ENCODE data around the gene SLC25A21.
"Not testable (repeated sequence)": the region's sequence is repeated elsewhere in the genome, so short reads cannot be mapped to it uniquely, and the experiment has no call there.

SLC25A21 gene

DNA sequence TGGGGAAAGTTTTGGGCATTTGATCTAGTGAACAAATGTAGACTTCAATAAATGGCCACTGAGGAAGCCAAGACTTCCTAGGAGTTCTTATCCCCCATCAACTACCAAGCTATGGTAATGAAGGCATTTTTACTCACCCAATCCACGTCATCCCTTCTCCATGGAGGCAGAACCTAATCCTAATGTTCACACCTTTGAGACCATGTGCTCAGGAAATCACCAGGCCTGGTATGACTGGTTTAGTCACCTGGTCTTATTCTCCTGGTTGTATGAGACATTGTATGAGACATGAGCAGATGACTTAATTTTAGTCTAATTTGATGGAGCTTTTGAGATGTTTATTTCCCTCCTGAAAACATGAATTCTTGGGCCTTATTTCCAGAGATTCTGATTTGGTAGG, 422.2 kb downstream of the SLC25A21 start:
- DNase-seq, result no peak

DNA sequence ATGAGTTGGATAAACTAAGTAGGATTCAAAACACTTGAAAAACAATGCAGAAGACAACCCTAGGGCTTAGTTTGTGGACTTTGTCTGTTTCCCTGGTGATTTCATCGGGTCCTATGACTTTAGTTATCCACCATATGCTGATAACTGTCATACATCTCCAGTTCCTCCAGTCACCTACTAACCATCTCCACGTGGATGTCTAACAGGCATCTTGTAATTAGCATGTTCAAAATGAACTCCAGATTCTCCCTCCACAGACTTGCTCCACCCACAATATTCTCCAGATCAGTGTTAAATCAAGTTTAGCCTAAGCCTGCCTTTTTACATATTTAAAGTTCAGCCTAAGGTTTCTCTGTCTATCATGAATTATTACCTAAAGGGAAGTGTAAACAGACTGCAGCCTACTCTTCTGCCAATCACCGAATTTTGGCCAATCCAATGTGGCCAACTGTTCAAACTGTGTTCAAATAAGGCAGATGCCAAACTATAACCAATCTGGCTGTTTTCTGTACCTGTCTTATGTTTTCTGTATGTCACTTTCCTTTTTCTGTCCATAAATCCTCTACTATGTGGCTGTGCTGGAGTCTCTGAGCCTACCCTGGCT, 423.7 kb downstream of the SLC25A21 start:
- DNase-seq, result no peak

DNA sequence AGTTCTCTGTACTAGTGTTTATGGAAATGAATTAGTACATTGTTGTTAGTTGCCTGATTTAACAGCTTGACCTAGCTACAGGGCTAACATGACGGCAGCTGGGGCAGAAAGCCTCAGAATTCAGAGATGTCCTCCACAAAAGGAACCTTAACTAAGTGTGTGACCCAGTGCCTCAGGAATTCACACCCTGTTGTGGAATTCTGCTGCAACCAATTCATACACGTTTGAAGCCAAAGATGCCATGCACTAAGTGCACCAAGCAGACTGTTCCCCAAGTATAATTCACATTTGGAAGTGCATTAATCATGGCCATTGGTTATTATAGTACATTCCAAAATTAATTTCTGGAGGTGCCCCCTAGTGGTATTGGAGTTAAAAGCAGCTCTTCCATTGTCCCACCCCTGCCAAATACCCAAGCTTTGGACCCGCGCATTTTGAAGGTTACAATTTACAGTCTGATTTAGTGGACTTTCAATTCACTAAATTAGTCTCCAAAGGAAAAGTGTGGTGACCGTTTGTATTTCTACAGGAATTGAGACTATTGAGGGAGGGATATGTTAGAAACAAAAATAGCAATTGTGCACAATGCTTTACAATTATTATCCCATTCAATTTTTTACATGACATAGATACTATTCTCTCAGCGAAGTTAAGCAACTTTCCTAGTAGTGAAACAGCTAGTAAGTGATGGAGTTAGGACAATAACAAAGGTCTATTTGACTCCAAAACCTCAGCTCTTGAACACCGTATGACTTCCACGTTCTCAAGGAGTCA, 424.8 kb downstream of the SLC25A21 start:
- no peak for DNase-seq

DNA sequence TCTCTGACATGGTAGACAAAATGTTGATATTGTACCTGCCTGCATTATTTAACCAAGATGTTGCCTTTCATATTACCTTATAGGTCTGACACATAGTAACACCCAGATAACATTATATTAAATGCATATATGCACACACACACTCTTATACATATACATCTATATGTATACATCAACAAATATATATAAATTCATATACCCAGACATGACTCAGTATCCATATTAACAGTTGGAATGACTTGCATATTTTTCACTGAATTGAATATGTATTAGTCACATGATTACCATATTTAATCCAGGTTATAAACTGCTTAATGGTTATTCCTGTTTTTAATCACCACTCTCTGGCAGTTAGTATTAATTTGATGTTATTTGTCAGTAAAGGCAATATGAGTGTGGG, 425.5 kb downstream of the SLC25A21 start:
- no peak for DNase-seq

DNA sequence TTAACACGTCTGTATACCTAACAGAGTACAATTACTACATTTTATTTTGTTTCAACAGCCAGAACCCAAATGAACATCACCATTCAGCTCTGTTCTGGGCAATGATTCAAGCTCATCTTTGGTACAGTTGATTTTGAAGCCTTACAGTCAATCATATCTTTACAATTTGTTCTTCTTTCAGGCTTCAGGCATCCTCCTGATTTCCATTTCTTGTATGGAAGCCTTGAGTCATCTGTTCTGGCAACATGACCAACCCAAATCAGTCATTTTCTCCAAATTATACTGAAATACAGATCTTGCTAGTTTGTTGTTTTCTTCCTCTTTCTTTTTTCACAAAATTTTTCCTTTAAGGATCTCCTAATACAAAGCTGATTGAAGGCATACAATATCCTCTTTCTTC, 430.5 kb downstream of the SLC25A21 start:
- no peak for DNase-seq

DNA sequence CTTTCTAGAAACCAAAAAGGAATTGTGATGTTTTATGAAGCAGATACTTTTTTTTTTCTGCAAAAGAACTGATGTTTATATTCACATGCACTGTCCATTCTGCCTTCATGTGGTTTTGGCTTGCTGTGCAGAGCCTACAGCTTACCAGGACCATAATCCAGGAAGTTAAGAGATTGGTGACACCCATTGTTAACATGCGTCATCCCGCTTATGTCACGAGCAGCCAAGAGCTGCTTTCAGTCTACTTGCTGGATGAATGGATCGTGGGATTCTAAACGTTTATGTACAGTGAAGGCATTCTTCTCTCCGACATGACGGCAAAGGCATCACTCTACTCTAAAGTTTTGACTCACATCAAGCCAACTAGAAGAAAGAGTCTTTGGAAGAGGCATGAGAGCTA, 434.1 kb downstream of the SLC25A21 start:
- no peak for DNase-seq

DNA sequence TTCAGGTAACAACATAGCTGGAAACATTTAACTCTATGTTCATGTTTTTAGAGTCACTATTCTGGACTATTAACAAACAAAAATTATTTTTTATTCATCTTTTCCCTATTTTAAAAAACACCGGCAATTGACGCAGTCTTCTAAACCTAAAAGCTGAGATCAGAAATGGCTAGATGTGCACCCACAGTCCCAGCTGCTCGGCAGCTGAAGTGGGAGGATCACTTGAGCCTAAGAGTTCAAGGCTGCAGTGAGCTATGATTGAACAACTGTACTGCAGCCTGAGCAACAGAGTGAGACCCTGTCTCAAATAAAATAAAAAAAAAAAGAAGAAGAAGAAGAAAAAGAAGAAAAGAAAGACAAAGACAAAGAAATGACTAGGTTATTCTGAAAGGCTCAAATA, 446.3 kb downstream of the SLC25A21 start:
- DNase-seq, result no peak

DNA sequence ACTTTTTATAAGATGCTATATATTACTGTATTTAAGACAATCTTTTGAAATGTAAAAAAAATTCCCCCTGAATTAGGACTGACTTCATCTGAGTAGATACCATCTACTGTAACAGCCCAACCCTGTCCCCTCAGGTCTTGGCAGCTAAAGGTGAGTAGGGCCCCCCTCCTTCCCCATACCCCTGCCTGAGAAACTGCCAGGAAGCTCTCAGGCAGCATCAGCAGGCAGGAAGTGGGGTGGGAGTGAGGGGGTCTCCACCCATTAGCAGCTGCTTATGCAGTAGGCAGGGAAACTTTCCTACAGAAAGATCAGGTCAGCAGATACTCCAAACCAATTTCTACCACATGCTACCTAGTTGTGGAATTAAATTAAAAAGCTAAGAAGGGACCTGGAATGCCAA, 448.2 kb downstream of the SLC25A21 start:
- DNase-seq, result no peak

DNA sequence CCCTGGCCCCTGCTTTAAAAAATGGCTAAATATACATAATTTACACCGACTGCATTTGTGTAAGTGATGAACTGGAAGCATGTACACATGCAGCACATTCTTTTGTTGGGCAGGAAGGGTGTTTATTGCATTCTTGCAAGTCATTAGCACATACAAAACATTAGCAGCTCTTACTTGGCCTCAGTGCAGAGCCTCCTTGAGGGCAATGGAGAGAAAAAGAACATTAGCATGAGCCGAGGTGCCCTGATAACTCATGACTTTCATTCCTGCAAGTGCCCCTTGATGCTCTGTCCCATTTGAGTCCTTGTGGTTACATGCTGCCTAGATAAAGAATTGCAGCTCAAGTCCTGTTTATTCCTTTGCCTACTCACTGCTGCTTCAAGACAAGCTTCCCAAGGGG, 448.9 kb downstream of the SLC25A21 start:
- no peak for DNase-seq

DNA sequence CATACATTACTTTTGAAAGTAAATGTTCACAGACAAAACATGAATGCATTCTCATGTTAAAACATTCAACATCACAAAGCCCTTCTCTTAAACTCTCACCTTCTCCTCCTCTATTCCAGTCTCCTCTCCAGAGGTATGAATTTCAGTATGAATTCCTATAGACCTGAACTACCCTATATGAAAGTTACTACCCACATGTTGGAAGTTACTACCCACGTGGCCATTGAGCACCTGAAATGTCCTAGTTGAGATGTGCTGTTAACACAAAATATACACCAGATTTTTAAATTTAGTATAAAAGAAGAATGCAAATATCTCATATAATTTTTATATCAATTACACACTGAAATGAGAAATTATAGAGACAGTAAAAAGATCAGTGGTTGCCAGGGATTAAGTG, 450.5 kb downstream of the SLC25A21 start:
- DNase-seq, result no peak

DNA sequence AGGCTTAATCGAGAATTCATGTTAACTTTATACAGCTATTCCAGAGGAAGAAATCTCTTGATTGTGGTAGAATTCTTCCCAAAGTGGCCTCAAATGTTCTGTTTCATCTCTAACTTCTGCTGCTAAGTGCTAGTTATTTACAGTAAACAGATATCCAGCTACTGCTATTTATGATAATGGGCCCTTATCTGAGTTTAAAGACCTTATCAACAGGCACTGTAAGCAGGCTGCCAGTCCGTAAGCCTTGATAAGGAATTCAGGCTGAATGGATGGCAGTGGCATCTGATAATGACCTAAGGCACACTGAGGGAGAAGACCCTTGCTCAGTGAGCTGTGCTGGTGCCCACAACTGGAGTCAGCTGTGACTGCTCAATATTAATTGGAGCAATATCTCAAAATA, 451.7 kb downstream of the SLC25A21 start:
- DNase-seq, result no peak

DNA sequence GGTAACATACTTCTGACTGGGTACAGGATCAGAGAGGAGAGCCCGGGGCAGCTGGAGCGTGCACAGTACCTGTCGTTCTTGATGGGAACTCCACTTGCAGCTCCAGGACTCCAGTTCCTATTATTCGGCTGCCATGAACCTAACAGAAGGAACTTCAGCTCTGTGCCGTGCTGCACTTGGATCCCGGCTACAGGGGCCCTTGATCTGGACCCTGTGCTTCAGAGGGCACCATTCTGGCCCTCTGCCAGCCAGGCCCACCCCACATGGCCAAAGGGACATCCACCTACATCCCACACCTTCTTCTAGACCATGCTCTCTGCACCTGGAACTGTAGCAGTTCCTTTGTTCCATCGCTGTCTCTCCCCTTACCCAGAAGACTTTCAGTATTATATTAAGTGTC, 452.6 kb downstream of the SLC25A21 start:
- no peak for DNase-seq

DNA sequence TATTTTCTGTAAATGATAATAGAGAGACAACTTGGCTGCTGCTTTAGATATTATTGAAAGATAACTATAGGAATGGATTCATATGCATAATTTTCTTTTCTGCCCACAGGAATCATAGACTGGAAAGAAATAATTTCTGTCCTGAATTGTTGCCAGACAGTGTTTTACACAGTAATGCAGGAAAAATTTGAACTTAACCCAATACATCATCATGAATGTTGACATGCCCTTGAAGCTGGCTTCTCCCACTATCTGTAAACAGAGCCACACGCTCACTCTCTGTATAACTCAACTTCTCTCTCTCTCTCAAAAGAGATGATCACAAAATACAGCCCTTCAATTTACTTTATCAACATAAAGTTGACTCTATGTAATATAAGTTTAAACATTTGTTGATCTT, 454.2 kb downstream of the SLC25A21 start:
- DNase-seq, result no peak

DNA sequence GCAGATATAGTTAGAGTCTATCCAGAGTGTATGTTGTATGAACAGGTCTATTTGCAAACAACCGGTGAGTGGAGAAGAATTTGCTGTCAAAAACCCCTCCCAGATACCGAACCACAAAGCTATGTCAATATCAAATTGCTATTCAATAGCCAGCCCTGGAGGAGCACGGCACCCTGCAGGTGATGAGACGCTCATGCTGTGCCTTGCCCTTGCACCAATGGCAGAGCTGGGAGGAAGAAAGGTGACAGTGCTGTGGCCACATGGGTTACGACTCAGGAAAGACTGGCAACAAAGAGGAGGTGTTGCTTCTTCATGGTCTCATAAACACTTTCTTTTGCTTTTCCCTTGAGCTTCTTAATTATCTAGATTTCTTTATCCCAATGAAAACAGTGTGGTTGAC, 455.0 kb downstream of the SLC25A21 start:
- no peak for DNase-seq

DNA sequence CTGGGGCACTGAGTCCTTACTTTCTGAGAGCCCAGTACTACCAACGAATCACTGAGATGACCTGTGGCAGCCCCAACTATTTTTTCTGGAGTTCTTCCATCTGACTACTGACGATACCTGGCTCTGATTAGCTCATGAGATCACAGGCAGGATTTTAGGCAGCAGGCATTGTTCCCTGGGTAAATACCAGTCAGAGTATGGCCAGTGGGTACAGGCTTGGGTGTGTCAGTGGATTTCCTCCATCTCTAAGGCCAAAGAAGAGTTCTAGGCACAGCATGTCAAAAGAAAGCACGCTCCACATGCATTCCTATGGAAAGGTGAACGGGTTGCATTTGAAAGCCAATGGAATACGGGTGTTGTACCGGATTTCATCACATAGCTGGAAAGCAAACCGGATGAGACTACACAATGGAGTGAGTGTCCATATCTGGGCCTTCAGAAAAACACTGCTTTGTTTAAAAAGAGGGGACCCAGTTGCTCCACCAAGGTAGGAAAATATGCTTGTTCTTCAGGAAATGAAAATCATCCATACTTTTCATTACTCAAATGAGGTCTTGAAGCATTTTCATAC, 455.7 kb downstream of the SLC25A21 start:
- DNase-seq, result no peak

DNA sequence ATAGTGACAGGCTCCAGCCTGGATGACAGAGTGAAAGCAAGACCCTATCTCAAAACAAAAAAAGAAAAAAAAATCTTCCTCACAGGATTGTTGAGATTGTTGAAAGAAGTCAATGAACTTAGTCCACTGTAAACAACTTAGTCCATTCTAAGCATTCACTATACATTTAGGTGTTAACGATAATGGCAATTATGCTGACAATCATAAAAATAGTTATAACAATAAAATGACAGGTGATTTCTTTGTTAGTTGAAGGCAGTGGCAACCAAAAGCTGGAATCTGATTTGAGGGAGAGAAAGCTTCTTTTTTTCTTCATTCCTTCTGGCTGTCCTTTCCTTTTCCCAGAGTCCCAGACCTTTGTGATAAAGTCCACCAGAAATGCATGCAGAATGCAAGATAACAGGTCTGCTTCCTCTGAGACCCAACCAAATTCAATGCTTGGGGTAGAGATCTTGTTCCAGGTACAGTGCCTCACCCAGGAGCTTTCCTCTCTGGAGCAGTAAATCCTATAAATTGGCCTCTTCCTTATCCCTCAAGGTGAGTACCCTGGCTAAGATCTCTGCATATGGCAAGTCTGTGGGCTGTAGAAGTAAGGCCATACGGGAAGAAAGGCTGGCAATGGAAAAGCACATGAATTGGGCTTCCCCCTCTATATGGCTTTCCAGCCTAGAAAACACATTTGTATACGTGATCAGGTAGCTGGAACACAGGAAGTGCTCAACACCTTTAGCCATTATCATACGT, 458.3 kb downstream of the SLC25A21 start:
- no peak for DNase-seq

DNA sequence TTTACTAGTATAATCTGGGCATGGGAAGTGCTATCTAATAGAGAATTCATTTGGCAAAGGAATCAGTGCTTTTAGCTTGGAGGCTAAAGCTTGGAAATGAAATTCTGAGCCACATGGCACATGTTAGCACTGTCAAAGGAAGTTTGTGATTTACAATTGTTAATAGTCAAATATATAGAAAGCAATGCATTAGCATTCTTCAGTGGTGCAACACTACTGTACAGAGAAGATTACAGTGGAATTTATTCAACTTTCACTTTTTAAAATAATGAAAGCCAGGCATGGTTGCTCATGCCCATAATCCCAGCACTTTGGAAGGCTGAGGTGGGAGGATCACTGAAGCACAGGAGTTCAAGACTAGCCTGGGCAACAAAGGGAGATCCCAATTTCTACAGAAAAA, 464.8 kb downstream of the SLC25A21 start:
- DNase-seq, result no peak

DNA sequence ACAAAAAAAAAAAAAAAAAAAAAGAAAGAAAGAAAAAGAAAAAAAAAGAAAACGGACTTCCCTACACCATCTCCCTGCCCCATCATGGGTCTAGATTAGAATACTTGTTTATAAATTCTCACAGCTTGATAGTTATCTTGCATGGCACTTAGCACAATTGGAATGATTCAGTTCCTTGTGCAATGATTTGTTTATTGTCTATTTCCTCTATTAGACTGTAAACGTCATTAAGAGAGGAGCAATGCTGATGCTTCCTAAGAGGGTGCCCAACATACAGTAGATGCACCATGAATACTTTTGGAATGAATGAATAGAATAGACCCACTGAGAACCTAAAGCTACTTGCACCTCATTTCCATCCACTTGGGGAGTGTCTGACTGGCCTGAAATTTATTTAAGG, 469.9 kb downstream of the SLC25A21 start:
- no peak for DNase-seq

DNA sequence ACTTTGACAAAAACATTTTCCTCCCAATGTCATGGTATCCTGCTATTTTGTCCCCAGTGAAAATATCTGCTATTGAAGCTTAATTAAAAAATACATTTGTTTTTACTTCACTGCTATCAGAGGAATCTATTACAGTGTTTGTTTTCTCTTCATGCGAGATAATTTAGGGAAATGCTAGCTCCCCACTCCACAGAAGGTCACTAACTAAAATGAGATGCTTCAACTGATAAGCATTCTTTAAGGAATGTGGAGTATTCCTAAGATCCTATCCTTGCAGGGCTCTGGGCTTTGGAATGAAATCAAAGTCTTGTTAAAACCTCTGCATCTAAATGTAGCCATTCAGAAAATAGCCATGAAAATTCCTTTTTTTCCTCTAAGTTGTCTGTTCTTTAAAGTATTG, 471.3 kb downstream of the SLC25A21 start:
- no peak for DNase-seq

DNA sequence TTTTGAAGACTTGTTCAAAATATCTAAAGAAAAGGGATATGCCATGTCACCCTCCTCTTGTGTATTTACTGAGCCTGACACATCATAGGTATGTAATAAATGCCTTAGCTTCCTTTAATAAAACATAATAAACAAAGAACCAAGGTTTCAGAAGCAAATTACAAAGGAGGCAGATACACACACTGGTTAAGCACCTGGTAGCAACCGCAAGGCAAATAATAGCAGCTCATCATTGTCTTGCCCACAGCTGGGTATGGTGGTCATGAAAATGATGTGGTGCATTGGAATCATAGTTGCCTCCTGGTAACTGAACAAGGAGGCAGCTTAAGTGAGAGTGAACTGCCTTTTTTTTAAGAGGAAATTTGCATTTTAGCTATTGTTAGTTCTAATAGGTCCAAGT, 471.8 kb downstream of the SLC25A21 start:
- DNase-seq, result no peak

DNA sequence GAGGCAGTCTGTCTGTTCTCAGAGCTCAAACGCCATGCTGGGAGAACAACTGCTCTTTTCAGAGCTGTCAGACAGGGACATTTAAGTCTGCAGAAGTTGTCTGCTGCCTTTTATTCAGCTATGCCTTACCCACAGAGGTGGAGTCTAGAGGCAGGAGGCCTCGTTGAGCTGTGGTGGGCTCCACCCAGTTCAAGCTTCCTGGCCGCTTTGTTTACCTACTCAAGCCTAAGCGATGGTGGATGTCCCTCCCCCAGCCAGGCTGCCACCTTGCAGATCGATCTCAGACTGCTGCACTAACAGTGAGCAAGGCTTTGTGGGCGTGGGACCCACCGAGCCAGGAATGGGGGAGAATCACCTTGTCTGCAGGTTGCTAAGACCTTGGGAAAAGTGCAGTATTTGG, 473.0 kb downstream of the SLC25A21 start:
- DNase-seq, result not testable (repeated sequence)

DNA sequence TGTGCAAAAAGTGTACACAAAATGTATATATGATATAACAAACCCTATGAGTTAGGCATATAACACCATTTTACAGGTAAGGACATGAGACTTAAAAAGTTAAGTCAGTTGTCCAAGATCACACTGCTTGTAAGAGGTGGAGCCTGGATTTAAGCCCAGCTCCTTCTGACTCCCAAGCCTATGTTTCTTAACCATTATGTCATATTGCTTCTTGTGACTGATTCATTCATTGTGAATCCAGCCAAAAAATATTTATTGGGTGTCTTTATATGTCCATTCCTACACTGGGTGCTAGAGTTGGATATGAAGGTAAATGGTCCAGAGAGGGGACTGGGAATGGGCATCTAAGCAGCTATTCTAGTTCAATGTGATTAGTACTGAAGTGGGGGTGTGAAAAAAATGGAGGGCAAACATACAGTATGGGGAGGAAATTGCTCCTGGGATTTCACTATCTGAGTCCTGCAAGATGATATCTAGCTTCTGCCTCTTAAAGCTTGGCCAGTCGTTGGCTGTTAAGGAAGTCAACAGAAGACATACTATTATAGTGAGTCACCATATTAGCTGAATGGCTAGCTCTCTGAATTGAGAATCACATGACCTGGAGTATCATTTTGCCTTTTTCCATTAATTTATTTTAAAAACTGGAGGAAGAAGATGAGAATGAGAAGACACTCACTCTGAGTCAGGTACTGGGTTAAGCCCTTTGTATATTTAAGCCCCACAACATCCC, 481.9 kb downstream of the SLC25A21 start:
- DNase-seq, result no peak

DNA sequence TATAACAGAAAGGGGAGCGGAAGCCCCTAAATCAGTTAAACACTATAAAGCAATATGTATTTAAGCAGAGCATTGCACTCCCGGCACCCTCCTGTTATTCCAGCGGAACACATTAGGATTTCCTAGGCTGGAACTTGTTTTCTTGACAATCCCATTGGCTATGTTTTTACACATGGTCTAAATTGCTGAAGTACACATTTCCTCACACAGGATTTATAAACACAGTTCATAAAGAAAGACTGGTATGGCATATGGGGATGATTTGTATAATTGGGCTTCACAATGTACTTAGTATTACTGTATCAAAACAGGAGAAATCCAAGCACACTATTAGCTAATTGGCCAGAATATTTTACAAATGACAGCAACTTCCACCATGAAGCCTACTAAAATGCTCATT, 487.5 kb downstream of the SLC25A21 start:
- DNase-seq, result no peak

Measured in NCI-H524 treated with DMSO at 0.1 percent for 48 hours (cell line).